Kidney epithelial cell (primary cell): ENCODE data around the gene RPS23. TPM values are rescaled to one million over a fixed set of nuclear protein-coding genes. Genes with fewer than 3 reads are reported as not detected.

Experiments used
- DNase-seq: peaks from one replicate; pipeline ENCODE4 v3.0.0-alpha.2; 2010; ENCODE audit warnings: low read depth
- H3K27me3 ChIP-seq: 2 replicates; pipeline ENCODE4 v1.6.0; 2011; ENCODE audit warnings: low read length; ENCODE audit not compliant: control insufficient read depth, insufficient read depth
- H3K36me3 ChIP-seq: 2 replicates; pipeline ENCODE4 v1.5.1; 2011; ENCODE audit warnings: low read length; ENCODE audit not compliant: control insufficient read depth, insufficient read depth
- H3K4me3 ChIP-seq: 2 replicates; pipeline ENCODE4 v1.5.1; 2011; ENCODE audit warnings: low read depth, mild to moderate bottlenecking, control low read depth, low read length
- total RNA-seq: library from RNA; depleted of rRNA; stranded (reverse); fragments of >200 nt; gene quantifications from 2 replicates; pipeline ENCODE4 v1.2.3, GENCODE V29; 2015
- TF ChIP-seq, protein P1 (sequence below): IDR thresholded peaks from 2 replicates; pipeline ENCODE4 v1.5.1; 2011; ENCODE audit warnings: mild to moderate bottlenecking, moderate library complexity, low read length, control low read depth, inconsistent platforms; ENCODE audit not compliant: insufficient read depth, poor library complexity, severe bottlenecking

The RPS23 gene
- total RNA-seq, 1 donor from 2014 or later, result 5,097 TPM

DNA sequence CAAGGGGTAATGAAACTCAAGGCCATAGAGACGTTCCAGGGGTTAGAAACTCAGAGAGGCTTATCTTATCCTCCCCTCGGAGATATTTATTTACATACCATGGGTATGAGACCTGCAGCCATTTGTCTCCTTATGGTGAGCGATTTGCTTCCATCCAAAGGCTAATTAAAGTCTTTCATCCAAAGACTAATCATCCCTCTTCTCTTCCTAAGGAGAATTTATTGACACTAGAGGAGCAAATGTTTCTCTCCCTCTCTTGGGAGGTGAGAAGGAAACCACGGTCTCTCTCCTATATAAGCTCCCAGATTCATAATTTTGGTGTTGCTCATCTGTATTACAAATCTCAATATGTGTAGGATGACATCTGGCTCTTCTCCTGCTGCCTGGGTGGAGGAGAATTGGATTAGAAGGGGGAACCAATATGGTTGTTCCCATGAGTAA lies 31.0 kb upstream of the RPS23 start:
- TF ChIP-seq, protein P1, sequence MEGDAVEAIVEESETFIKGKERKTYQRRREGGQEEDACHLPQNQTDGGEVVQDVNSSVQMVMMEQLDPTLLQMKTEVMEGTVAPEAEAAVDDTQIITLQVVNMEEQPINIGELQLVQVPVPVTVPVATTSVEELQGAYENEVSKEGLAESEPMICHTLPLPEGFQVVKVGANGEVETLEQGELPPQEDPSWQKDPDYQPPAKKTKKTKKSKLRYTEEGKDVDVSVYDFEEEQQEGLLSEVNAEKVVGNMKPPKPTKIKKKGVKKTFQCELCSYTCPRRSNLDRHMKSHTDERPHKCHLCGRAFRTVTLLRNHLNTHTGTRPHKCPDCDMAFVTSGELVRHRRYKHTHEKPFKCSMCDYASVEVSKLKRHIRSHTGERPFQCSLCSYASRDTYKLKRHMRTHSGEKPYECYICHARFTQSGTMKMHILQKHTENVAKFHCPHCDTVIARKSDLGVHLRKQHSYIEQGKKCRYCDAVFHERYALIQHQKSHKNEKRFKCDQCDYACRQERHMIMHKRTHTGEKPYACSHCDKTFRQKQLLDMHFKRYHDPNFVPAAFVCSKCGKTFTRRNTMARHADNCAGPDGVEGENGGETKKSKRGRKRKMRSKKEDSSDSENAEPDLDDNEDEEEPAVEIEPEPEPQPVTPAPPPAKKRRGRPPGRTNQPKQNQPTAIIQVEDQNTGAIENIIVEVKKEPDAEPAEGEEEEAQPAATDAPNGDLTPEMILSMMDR, result no peak
- DNase-seq, result no peak
- no peak overlapping the region for H3K4me3 ChIP-seq

DNA sequence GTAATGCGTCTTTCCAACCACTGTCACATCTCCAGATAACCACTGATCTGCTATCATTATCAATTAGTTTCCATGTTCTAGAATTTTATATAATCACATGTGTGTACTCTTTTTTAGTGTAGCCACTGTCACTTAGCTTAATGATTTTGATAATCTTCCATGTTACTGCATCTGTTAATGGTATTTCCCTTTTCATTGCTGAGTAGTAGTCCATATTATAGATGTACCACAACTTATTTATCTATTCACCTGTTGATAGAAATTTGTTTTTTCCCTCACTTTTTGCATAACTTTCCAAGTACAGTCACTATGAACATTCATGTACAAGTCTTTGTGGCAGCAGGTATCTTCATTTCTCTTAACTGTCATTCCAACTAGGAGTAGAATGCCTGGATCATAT lies 30.3 kb upstream of the RPS23 start:
- DNase-seq, result no peak
- TF ChIP-seq, protein P1, result no peak
- no peaks in the 10 kb centered on the region for H3K36me3 ChIP-seq
- H3K27me3 ChIP-seq, result no peaks in the 10 kb centered on the region
- no peak overlapping the region for H3K4me3 ChIP-seq

More for the DNA sequence above, 31.0 kb upstream of the RPS23 start:
- no peaks in the 10 kb centered on the region for H3K36me3 ChIP-seq
- H3K27me3 ChIP-seq, result no peaks in the 10 kb centered on the region

DNA sequence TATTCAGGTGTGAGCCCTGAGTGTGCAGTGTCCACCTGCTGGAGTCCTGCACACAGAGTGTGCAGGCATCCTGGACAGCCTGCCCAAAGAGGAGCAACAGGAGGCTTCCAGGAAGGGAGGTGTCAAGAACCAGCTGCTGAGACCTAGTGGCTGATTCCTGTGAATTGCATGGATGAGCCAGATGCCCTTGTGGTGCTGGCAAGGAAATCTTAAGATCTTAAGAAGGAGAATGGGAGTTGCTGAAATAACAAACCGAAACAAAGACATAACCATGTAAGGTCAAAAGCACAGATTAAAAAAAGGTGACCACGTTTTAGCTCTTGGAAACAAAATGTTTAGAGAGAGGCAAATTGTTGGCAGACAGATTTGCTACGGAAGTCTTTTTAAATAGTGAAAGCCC lies 29.3 kb upstream of the RPS23 start:
- Histone ChIP-seq H3K36me3 (no peaks in the 10 kb centered on the region), H3K27me3 (no peaks in the 10 kb centered on the region), H3K4me3 (no peak overlapping the region)
- TF ChIP-seq, protein P1, result no peak
- no peak for DNase-seq

DNA sequence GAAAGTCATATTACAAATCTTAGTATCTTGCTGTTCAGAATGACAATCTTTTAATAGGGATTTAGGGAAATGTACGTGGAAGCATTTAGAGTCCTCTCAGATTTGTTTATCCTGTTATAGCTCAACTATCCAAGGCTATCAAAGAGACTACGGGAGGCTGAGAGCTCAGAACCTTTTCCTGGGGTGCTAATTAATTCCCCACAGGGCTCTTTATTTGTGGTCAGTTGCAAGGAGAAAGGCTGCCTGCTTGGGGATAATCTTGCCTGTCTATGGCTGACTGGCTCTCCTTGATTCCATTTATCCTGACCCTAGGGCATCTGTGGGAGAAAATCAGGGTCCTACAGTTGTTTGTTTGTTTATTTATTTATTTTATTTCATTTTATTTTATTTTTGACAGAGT lies 28.0 kb upstream of the RPS23 start:
- no peaks in the 10 kb centered on the region for H3K27me3 ChIP-seq
- TF ChIP-seq, protein P1, result no peak
- H3K4me3 ChIP-seq, result no peak overlapping the region

DNA sequence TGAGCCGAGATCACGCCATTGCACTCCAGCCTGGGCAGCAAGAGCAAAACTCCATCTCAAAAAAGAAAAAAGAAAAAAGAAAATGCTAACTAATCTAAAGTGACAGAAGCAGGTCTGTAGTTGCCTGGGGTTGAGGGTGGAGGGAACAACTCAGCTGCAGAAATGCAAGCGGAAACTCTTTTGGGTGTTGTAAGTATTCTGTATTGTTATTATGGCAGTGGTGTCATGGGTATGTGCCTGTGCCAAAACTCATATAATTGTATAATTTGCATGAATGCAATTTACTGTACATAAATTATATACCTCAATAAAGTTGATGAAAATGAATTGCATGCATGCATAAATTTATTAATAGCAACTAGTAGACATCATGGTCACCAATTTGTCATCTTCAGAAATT lies 23.0 kb upstream of the RPS23 start:
- DNase-seq, result no peak
- no peaks in the 10 kb centered on the region for H3K27me3 ChIP-seq
- TF ChIP-seq, protein P1, result no peak
- no peak overlapping the region for H3K4me3 ChIP-seq
- H3K36me3 ChIP-seq, result no peaks in the 10 kb centered on the region

More for the DNA sequence above, 28.0 kb upstream of the RPS23 start:
- DNase-seq, result no peak
- no peaks in the 10 kb centered on the region for H3K36me3 ChIP-seq

DNA sequence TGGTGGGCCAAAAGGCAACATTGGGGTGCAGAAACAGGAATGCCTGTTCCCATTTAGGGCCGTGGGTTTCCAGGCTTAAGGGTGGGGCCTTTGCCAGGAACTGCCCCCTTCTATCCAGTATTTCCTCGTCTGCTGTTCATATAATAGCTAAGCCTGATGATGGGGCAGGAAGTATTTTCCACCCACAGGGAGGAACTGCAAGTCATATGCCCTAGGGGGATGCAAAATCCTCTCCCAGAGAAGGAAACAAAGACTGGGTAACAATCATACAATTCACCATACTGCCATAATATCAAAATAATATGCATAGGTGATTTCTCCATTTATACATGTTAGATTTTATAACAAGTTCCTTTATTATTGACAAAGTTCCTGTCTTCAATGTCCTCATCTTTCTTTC lies 20.5 kb upstream of the RPS23 start:
- TF ChIP-seq, protein P1, result no peak
- DNase-seq, result no peak
- Histone ChIP-seq H3K27me3 (no peaks in the 10 kb centered on the region), H3K36me3 (no peaks in the 10 kb centered on the region), H3K4me3 (no peak overlapping the region)
